NCI-H2107 treated with DMSO at 0.1 percent for 48 hours (cell line): ENCODE data around the gene SLAMF9.

Source experiments
- DNase-seq: peaks from one replicate; lab custom pipeline; 2025; ENCODE audit not compliant: unreplicated experiment; lab: John Stamatoyannopoulos, UW

The SLAMF9 gene

DNA sequence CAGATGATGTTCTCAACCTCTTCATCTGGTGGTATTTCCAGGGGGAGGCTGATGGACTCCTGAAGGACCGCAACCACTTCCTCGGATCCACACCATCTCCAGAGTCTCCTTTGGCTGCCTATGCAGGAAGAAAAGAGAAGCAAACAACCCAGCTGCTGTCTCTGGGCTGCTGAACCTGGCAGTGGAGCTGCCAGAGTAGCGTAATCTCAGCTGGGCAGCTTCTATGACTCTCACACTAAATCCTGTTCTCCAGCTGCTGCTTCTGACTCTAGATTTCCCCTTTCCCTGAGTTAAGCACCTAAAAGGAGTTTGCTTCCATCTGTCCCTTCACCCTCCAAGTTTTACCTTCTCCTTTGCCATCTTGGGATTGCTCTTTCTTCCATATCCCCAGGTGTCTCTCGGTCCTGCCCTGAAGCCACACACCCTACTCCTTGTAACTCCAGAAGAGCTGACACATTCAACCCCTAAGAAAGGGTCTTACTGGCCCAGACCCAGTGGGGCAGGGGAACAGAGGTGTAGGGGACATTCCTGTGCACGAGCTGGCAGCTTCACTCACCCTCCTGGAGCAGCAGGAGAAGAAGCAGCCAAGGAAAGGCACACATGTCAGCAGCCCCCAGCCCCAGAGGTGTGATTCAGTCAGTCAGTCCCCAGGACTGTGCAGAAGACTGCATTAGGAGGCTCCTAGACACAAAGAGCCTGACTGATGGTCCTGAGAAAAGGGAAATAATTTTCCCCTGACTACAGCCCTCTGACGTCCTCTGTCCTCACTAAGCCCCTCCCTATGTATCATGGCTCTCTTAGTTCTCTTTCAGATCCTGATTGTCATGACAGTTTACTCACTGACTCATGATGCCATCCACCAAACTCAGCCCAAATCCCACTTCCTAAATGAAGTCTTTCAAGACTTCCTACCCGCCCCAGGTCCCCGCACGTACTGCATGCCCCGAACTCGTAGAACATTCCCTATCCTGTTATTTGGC lies at the start of gene SLAMF9:
Gene SLAMF9 (minus strand): TSS at position 702 of the 980 bp plus-strand sequence. CDS start 100 bp downstream, at position 602.
- DNase-seq: no peak

GRCh38 chr1:160001440-160001839 lies 47.4 kb upstream of the SLAMF9 start:
- no peak for DNase-seq

- DNase-seq: no peak
These were observed 45.2 kb upstream of the SLAMF9 start for GRCh38 chr1:159999204-159999603.

DNA sequence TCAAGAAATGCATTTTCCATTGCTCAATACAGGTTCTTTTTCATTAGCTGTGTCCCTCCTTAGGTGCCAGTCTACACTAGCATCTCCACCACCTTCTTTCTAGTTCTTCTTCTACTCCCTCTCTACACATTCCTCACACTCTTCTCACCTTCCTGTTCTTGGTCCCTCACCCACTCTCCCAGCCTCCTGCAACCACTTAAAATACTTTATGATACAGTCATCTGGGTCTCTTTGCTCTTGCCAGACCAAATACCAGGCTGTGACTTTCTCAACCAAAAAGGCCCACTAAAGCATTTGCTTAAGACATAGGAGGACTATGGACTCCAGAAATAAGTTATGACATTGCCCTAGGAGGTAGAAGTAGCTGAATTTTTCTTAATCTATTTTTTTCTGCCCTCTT lies 42.6 kb upstream of the SLAMF9 start:
- DNase-seq: no peak

- no peak for DNase-seq
These were observed 40.9 kb upstream of the SLAMF9 start for GRCh38 chr1:159994896-159995295.

DNA sequence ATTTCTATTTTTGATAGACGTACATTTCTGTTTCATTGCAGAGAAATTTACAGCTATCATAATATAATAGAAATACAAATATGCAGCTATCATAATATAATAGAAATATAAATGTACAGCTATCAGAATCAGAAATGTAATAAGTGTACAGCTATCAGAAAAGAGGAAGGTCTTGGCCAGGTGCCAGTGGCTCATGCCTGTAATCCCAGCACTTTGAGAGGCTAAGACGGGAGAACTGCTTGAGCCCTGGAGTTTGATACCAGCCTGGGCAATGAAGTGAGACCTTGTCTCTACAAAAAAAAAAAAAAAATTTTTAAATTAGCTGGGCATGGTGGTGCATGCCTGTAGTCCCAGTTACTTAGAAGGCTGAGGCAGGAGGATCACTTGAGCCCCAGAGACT lies 39.9 kb upstream of the SLAMF9 start:
- DNase-seq: no peak

DNA sequence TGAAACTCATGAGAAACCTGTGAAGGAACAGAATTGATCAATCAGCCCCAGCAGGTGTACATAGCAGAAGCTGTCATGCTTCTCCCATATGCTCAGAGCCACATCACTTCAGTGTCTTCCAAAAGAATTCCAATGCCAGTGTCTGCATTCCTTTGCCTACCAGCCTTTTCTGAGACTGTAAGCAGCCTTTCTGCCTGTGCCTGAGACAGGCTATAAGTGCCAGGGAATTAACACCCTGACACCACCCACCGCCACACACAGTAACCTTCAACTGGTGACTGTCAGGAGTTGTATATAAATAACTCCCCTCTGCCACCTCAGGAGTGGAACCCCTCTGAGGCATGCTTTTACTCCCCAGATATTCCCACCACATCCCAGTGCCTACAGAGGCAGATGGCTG lies 38.1 kb upstream of the SLAMF9 start:
- no peak for DNase-seq

DNA sequence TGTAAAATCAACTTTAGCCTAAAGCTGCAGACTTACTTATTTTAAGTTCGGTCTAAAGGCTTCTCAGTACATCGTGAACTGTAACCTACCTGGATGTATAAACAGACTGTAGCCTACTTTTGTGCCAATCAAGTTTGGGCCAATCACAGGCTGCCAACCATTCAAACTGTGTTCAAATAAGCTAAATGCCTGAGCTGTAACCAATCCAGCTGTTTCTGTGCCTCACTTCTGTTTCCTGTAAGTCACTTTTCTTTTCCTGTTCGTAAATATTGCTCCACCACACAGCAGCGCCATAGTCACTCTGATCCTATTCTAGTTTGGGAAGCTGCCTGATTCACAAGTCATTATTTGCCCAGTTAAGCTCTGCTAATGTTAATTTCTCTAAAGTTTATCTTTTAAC lies 37.5 kb upstream of the SLAMF9 start:
- no peak for DNase-seq

GRCh38 chr1:159990005-159990404 lies 36.0 kb upstream of the SLAMF9 start:
- no peak for DNase-seq

DNA sequence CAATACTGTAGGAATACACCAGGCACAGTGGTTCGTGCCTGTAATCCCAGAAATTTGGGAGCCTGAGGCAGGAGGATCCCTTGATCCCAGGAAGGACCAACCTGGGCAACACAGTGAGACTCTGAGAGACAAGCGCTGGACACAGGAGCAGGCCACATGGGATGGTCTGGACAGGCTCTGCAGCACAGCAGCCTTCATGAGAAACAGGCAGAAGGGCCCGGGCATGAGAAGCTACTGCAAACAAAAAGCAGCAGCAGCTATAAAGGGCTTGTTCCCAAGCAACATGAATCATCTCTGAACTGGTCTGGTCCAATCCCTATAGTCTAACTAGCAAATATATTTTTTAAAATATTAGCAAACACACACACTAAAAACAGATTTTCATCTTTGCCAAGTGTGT lies 35.5 kb upstream of the SLAMF9 start:
- DNase-seq: no peak

- DNase-seq: no peak
These were observed 34.0 kb upstream of the SLAMF9 start for GRCh38 chr1:159988006-159988405.

- no peak for DNase-seq
These were observed 33.1 kb upstream of the SLAMF9 start for GRCh38 chr1:159987186-159987585.

- DNase-seq: no peak
These were observed 32.5 kb upstream of the SLAMF9 start for GRCh38 chr1:159986531-159986930.

DNA sequence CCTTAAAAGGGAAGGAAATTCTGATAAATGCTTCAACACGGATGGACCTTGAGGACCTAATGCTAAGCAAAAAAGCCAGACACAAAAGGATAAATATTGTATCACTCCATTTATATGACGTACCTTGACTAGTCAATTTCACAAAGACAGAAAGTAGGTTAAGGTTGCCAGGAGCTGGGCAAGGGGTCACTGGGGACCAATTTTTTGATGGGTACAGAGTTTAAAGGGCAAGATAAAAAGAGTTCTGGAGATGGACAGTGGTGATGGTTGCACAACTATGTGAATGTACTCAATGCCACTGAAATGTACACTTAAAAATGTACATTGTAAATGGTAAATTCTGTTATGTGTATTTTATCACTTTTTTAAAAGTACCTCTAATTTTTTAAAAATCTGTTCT lies 32.1 kb upstream of the SLAMF9 start:
- no peak for DNase-seq

DNA sequence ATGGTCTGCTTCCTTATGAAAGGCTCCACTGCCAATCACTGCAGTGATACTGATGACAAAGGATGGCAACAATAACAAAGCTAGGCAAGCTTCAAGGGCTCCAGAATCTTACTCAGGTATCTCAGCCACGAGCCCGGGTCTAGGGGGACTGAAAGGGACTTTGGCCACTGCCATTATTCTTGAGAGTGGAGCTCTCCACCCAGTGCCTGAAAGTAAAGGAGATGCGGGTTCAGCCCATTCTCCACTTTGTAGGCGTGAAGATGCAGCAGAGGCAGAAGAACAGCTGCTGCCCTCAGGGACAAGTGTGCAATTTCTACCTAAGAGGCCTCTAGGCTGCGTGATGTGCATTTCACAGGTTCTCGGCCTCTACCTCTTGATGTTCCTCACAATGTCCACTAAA lies 31.4 kb upstream of the SLAMF9 start:
- no peak for DNase-seq

DNA sequence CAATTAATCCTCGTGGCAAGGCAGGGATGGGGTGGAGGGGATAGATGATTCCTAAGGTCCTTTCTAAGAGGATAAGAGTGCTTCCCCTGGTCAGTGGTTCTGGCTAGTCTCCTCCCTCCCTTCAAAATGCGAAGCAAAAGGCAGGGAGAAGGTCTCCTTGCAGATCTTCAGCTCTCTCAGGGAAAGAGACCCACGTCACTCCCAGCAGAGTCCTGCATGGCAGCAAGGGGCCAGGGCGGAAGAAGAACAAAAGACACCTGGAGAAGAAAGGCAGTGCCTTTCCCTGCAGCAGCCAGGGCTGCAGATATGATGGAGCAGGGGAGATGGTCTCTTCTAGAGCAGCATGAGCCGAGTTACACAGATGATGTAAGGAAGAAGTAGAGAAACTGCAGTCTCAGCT lies 29.6 kb upstream of the SLAMF9 start:
- DNase-seq: no peak

- no peak for DNase-seq
These were observed 28.2 kb upstream of the SLAMF9 start for GRCh38 chr1:159982280-159982679.

- no peak for DNase-seq
These were observed 27.5 kb upstream of the SLAMF9 start for GRCh38 chr1:159981351-159982055.

GRCh38 chr1:159980786-159981185 lies 26.7 kb upstream of the SLAMF9 start:
- DNase-seq: no peak

DNA sequence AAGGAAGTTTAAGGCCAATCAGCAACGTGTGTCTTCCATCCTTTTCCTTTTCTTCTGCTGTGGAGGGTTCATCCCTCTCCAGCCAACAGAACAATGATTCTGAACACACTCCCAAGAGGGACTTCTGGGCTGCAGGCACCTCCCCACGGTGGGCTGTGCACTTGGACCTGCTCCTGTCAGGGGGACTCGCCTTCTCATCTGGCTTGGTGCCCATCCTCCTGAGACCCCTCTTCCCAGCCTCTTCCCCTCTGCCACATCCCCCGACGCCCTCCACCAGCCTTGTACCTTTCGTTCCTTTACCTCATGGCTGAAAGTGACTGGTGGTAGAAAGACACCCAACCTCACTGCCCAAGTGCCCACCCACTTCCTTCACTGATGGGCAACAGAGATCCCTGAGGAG lies 26.0 kb upstream of the SLAMF9 start:
- no peak for DNase-seq

GRCh38 chr1:159979257-159979656 lies 25.2 kb upstream of the SLAMF9 start:
- DNase-seq: no peak

DNA sequence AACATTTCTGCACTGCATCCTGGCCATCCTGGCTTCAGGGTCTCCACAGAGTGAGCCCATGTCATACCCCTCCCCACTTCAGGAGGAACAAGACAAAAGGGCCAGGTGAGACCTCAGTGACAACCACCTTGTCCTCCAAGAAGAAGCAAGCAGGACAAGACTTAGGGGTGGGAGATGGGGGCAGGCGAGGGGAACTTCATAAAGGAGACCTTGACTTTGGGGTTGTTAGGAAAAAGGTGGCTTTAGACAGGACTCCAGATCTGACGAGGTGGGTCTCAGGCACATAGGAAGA lies 24.0 kb upstream of the SLAMF9 start:
- no peak for DNase-seq
